ENCODE results near the gene HMGB2. TPM values are rescaled to one million over a fixed set of nuclear protein-coding genes. Genes with fewer than 3 reads are reported as not detected.

Gene HMGB2
- total RNA-seq, 1 experiment from 2014 or later = 176 TPM

DNA sequence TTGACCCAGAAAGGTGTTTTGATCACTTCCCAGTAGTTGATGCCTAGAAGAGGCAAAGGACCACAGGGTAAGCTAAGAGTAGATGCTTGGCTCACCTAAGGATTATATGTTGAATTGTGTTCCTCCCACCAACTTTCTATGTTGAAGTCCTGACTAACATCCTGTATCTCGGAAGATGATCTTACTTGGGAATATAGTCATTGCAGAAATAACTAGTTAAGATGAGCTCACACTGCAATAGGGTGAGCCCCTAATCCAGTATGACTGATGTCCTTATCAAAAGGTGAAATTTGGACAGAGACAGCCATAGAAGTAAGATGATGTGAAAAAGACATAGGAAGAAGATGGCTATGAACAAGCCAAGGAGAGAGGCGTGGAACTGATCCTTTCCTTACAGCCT, 3.3 kb upstream of the HMGB2 start:
- ChIA-PET POLR2A (interaction anchor here (1.9 to 14.4 kb wide), 4 partner anchors 17 to 76 kb away, joined by 5 to 824 read pairs (median 102); partner anchors contain the start of gene SAP30), CTCF (no interaction called here)
- Mint-ChIP-seq H3K27me3 (ENCODE audit: insufficient read depth, unreplicated experiment) (no peaks in the 10 kb centered on the region), H3K4me1 (ENCODE audit: insufficient read depth, unreplicated experiment) (peaks cover 7% of the 10 kb centered on the region), H3K36me3 (ENCODE audit: insufficient read depth, unreplicated experiment) (peaks cover 22% of the 10 kb centered on the region), H3K9me3 (ENCODE audit: unreplicated experiment) (no peaks in the 10 kb centered on the region), H3K4me3 (ENCODE audit: unreplicated experiment) (no peak overlapping the region), H3K27ac (ENCODE audit: low read depth, unreplicated experiment) (no peak overlapping the region)
- TF ChIP-seq, protein P1, sequence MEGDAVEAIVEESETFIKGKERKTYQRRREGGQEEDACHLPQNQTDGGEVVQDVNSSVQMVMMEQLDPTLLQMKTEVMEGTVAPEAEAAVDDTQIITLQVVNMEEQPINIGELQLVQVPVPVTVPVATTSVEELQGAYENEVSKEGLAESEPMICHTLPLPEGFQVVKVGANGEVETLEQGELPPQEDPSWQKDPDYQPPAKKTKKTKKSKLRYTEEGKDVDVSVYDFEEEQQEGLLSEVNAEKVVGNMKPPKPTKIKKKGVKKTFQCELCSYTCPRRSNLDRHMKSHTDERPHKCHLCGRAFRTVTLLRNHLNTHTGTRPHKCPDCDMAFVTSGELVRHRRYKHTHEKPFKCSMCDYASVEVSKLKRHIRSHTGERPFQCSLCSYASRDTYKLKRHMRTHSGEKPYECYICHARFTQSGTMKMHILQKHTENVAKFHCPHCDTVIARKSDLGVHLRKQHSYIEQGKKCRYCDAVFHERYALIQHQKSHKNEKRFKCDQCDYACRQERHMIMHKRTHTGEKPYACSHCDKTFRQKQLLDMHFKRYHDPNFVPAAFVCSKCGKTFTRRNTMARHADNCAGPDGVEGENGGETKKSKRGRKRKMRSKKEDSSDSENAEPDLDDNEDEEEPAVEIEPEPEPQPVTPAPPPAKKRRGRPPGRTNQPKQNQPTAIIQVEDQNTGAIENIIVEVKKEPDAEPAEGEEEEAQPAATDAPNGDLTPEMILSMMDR (IDR thresholded peaks at IDR 0.05; ENCODE audit: unreplicated experiment) = no peak
- BruUV-seq (replicated peaks) = no TSS peak
- intact Hi-C loops (cut with micrococcal nuclease) = no loop called here
- no peak for DNase-seq (ENCODE audit: unreplicated experiment)

DNA sequence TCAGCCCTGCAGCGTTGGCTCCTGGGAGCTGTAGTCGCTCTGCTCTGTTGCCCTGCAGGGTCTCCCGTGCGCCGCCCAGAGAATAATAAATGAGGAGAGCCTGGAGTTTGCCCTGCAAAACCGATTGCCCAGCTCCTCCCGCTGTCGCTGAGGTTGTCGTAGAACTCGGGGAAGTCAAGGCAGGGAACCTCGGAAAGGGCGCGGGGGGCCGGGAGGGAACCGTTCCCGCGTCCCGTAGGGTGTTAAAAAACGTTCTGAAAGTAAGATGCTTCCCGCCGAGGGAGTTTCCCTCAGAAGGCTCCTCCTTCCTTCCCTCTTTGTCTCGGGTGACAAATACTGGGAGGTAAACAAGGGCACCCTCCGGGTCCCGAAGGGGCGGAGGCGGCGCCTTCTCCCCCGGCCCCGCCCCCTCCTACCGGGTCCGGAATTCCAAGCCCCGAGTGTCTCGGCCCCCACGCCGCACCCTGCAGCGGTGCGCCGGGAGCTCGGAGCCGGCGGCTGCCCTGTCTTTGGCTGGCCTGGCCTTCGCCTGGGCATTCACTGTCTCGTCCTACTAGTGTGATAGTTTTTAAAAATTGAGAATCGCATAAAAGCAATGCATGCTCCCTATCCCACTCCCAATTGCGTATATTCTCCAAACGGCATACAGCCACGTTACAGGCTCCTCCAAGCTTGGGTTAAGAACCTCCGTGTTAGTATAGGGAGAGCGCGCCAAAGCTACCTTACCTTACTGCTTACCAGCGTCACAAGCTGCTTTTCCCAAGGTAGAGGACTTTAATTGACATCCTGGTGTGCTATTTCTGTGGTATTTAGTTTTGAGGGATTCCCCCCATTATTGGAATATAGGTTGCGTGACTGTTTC, 964 bp upstream of the HMGB2 start:
- ChIA-PET POLR2A (interaction anchor here (0.6 to 14.4 kb wide), 29 partner anchors 10 to 1091 kb away, joined by 3 to 824 read pairs (median 5); partner anchors contain the start of genes CEP44, FBXO8 and SAP30), CTCF (interaction anchor here (0.5 to 7.6 kb wide), 7 partner anchors 16 to 220 kb away, joined by 3 to 78 read pairs (median 4); partner anchors contain the start of gene SAP30)
- DNase-seq (ENCODE audit: unreplicated experiment) = peak; percentile 94
- H3K4me1 Mint-ChIP-seq (ENCODE audit: insufficient read depth, unreplicated experiment) = peaks cover 14% of the 10 kb centered on the region
- intact Hi-C loops (cut with micrococcal nuclease) = loop anchor here (1.0 kb wide), 2 partner anchors 34 to 81 kb away; no protein-coding TSS in a partner anchor
- peak overlapping the region; percentile 100 for H3K27ac Mint-ChIP-seq (ENCODE audit: low read depth, unreplicated experiment)
- H3K27me3 Mint-ChIP-seq (ENCODE audit: insufficient read depth, unreplicated experiment) = no peaks in the 10 kb centered on the region
- H3K36me3 Mint-ChIP-seq (ENCODE audit: insufficient read depth, unreplicated experiment) = peaks cover 45% of the 10 kb centered on the region
- TF ChIP-seq, protein P1 (IDR thresholded peaks at IDR 0.05; ENCODE audit: unreplicated experiment) = no peak
- TSS peak; percentile 37 for BruUV-seq (replicated peaks)
- no peaks in the 10 kb centered on the region for H3K9me3 Mint-ChIP-seq (ENCODE audit: unreplicated experiment)
- peak overlapping the region; percentile 99 for H3K4me3 Mint-ChIP-seq (ENCODE audit: unreplicated experiment)

DNA sequence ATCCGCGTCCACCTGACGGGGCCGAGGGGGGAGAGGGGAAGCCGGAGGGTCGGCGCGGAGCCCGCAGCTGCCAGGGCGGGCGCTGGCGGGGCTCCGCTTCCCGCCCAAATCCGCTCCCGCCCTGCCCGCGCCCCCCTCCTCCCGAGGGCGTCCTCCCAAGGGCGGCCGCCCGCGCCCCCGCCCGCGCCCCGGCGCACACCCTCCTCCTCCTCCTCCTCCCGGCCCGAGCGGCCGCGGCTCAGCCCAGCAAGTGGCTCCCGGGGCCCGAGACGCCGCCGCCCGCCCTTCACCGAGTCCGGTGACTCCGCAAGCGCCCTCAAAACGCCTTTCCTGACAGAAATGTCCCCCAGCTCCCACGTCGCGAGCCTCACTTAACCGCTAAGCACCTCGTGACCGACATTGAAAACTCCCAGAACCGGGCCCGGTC, 487 bp downstream of the HMGB2 start:
- CTCF ChIA-PET = interaction anchor here (0.9 to 7.6 kb wide), 5 partner anchors 15 to 87 kb away, joined by 3 to 78 read pairs (median 7); partner anchors contain the start of gene SAP30
- intact Hi-C loops (cut with micrococcal nuclease) = loop anchor here (1.0 kb wide), 2 partner anchors 36 to 83 kb away; no protein-coding TSS in a partner anchor
- no peak for DNase-seq (ENCODE audit: unreplicated experiment)
- Mint-ChIP-seq H3K27ac (ENCODE audit: low read depth, unreplicated experiment) (peak overlapping the region; percentile 100), H3K4me3 (ENCODE audit: unreplicated experiment) (peak overlapping the region; percentile 99), H3K9me3 (ENCODE audit: unreplicated experiment) (no peaks in the 10 kb centered on the region), H3K27me3 (ENCODE audit: insufficient read depth, unreplicated experiment) (no peaks in the 10 kb centered on the region), H3K36me3 (ENCODE audit: insufficient read depth, unreplicated experiment) (peaks cover 59% of the 10 kb centered on the region), H3K4me1 (ENCODE audit: insufficient read depth, unreplicated experiment) (peaks cover 14% of the 10 kb centered on the region)
- TF ChIP-seq, protein P1 (IDR thresholded peaks at IDR 0.05; ENCODE audit: unreplicated experiment) = no peak
- POLR2A ChIA-PET = interaction anchor here (0.7 to 14.4 kb wide), 30 partner anchors 8 to 1093 kb away, joined by 3 to 824 read pairs (median 5); partner anchors contain the start of genes CEP44, FBXO8 and SAP30
- no TSS peak for BruUV-seq (replicated peaks)

All from MCF 10A (cell line).